ENCODE data around the gene DEAF1. TPM values are rescaled to one million over a fixed set of nuclear protein-coding genes. Genes with fewer than 3 reads are reported as not detected.

DEAF1 gene
- total and polyA plus RNA-seq, 2 experiments from 2014 or later = 42.6 to 47.8 TPM

- TF ChIP-seq ETS1 (IDR thresholded peaks at IDR 0.05) (peak; percentile 22; the same call in 1 of the 2 replicates), POLR2AphosphoS5 (IDR thresholded peaks at IDR 0.05; ENCODE audit: low read depth) (peak; percentile 77), CREB1 (CRISPR knock-in tag; IDR thresholded peaks at IDR 0.05; ENCODE audit: low read depth) (peak; percentile 68), REST (IDR thresholded peaks at IDR 0.05; ENCODE audit: unreplicated experiment) (no peak)
- H3K27ac ChIP-seq (ENCODE audit: low read depth) = no peak within 1 kb of the TSS
Observed at GRCh38 chr11:615504-616319, 79.3 kb downstream of the DEAF1 start, which contains the start of gene IRF7. Gene IRF7 (minus strand): TSS chr11:615950. CDS start chr11:615364, 586 bp downstream.

DNA sequence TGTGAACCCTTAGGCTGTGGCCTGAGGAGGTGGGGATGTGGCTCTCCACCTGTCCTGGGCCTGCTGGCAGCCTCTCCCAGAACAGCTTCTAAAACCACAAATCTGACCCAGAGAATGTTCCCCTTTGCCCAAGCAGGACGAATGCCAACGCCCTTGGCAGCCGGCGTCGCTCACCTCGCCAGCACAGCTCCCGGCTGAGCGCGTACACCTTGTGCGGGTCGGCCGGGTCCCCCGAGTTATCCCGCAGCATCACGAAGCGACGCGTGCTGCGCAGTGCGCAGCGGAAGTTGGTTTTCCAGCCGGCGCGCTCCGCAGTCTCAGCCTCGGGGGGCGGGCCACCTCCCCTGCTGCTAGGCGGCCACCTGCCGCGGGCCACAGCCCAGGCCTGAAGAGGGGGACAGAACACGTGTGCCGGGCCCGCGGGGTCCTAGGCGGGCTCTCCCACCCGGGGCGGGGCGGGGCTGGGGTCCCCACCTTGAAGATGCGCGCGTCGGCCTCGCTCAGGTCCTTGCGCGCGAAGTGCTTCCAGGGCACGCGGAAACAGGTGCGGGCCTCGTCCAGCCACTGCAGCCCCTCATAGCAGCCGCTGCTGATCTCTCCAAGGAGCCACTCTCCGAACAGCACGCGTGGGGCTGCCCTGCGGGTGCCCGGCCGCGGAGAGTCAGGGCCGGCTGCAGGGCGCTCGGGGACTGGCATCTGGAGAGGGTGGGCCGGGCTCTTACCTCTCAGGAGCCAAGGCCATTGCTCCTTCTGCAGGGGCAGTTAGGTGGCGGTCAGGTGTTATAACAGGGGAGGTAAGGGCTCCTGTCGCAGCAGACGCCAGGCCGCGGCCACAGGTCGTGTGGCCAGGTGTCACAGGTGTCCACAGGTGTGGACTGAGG lies 80.2 kb downstream of the DEAF1 start:
- Histone ChIP-seq H3K27me3 (ENCODE audit: insufficient read depth) (no peaks in the 10 kb centered on the region), H3F3A (replicated peaks; ENCODE audit: low read depth) (peaks cover 36% of the 10 kb centered on the region), H3K36me3 (ENCODE audit: insufficient read depth) (no peaks in the 10 kb centered on the region), H3K4me2 (peak overlapping the region; percentile 89), H3K4me1 (ENCODE audit: insufficient read depth) (peaks cover 11% of the 10 kb centered on the region; the same call in 1 of the 2 replicates), H3K79me2 (replicated peaks; ENCODE audit: insufficient read depth) (no peaks in the 10 kb centered on the region), H3K9me2 (ENCODE audit: insufficient read depth) (no peaks in the 10 kb centered on the region), H3K27ac (ENCODE audit: low read depth) (no peak overlapping the region), H2AFZ (no peak overlapping the region), H3K4me3 (peak overlapping the region; percentile 94), H4K20me1 (replicated peaks; ENCODE audit: insufficient read depth) (peaks cover 18% of the 10 kb centered on the region; the same call in 1 of the 2 replicates)
- H3K36me3 Mint-ChIP-seq (ENCODE audit: low read depth) = peaks cover 20% of the 10 kb centered on the region
- ATAC-seq (peak; percentile 2), DNase-seq (ENCODE audit: low spot score) (no peak)
- H3K4me1 Mint-ChIP-seq = peaks cover 5% of the 10 kb centered on the region
- peaks cover 8% of the 10 kb centered on the region for H3K27me3 Mint-ChIP-seq (ENCODE audit: insufficient read depth, low read depth, poor library complexity)
- H3K27ac Mint-ChIP-seq = peak overlapping the region; percentile 89
- peak overlapping the region; percentile 81 for H3K4me3 Mint-ChIP-seq
- no peaks in the 10 kb centered on the region for H3K9me3 Mint-ChIP-seq
- TF ChIP-seq REST (IDR thresholded peaks at IDR 0.05; ENCODE audit: unreplicated experiment) (no peak), ZNF114 (CRISPR knock-in tag; IDR thresholded peaks at IDR 0.05) (no peak), CTCF (conservative IDR thresholded peaks at IDR 0.05; ENCODE audit: low read depth in 2 of 2) (no peak), STAT1 (IDR thresholded peaks at IDR 0.05; ENCODE audit: unreplicated experiment) (no peak), EZH2 (IDR thresholded peaks at IDR 0.05; ENCODE audit: low read depth, unreplicated experiment) (no peak), POLR2AphosphoS5 (IDR thresholded peaks at IDR 0.05; ENCODE audit: low read depth) (no peak), ZNF331 (CRISPR knock-in tag; IDR thresholded peaks at IDR 0.05; ENCODE audit: low read depth) (no peak)

More at GRCh38 chr11:615504-616319, 79.3 kb downstream of the DEAF1 start, which contains the start of gene IRF7:
- Mint-ChIP-seq H3K27ac (peak within 1 kb of the TSS; percentile 89), H3K27me3 (ENCODE audit: insufficient read depth, low read depth, poor library complexity) (peaks cover 8% of the 10 kb centered on the region), H3K9me3 (no peaks in the 10 kb centered on the region), H3K4me3 (peak within 1 kb of the TSS; percentile 81), H3K4me1 (peaks cover 5% of the 10 kb centered on the region), H3K36me3 (ENCODE audit: low read depth) (peaks cover 16% of the 10 kb centered on the region)
- H3K9me2 ChIP-seq (ENCODE audit: insufficient read depth) = no peaks in the 10 kb centered on the region
- H3F3A ChIP-seq (replicated peaks; ENCODE audit: low read depth) = peaks cover 34% of the 10 kb centered on the region
- H3K4me3 ChIP-seq = peak within 1 kb of the TSS; percentile 94
- no peaks in the 10 kb centered on the region for H3K79me2 ChIP-seq (replicated peaks; ENCODE audit: insufficient read depth)
- H3K4me1 ChIP-seq (ENCODE audit: insufficient read depth) = peaks cover 11% of the 10 kb centered on the region; the same call in 1 of the 2 replicates
- ATAC-seq (peak; percentile 76), DNase-seq (ENCODE audit: low spot score) (peak; percentile 95)
- peaks cover 16% of the 10 kb centered on the region; the same call in 1 of the 2 replicates for H4K20me1 ChIP-seq (replicated peaks; ENCODE audit: insufficient read depth)
- H3K36me3 ChIP-seq (ENCODE audit: insufficient read depth) = no peaks in the 10 kb centered on the region
- peak within 1 kb of the TSS; percentile 85 for H2AFZ ChIP-seq
- H3K4me2 ChIP-seq = peak within 1 kb of the TSS; percentile 89
- no peaks in the 10 kb centered on the region for H3K27me3 ChIP-seq (ENCODE audit: insufficient read depth)

Data from GM23338 (cell line).